CD4-positive, alpha-beta T cell treated with Interleukin-6 at 100 ng/mL for 8 hours (primary cell): ENCODE data around the gene CCND2.
A peak's percentile ranks its signal among the peaks of the same experiment; 100 is the strongest.

Source experiments
- DNase-seq: peaks from one replicate; pipeline ENCODE4 v3.0.0-alpha.2; 2020; ENCODE audit warnings: mixed read lengths, low spot score

Gene CCND2

DNA sequence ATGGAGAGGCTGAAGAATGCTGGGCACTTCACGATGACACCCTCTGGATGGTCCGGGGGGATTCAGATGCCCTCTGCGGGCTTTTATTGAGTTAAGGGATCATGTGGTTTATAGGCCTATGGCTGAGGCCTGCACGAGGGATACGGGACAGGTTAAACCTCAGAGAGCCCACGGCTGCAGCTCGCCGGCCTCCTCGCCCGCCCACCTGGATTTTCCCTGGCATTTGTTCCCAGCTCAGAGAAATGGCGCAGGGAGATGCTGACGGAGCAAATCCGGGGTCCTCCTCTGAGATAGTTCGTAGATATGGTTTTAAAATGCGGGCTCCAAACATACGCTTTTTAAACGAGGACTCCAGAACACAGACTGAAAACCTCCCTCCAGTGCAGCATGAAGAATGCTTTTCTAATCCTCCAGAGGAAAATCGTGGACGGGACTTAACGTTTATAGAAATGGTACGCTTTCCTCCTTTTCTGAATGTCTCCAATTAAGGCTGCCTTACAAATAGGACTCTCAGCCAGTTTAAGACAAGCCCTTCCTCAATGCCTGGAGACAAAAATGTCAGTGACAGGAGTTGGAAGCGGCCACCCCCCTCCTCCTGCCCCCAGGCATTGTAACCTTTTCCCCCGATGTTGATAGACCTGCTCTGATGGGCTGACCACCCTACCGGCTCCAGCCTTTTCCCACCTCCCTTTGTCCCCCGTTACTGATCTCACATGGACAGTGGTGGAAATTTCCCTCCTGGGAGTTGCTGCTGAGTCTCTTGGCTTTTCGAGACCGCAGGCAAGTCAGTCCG is 16.6 kb downstream of the CCND2 start:
- no peak for DNase-seq

GRCh38 chr12:4292341-4293073 is 18.9 kb downstream of the CCND2 start:
- DNase-seq = no peak

GRCh38 chr12:4293299-4293965 is 19.9 kb downstream of the CCND2 start:
- no peak for DNase-seq

GRCh38 chr12:4293966-4294505 is 20.5 kb downstream of the CCND2 start:
- DNase-seq = no peak

DNA sequence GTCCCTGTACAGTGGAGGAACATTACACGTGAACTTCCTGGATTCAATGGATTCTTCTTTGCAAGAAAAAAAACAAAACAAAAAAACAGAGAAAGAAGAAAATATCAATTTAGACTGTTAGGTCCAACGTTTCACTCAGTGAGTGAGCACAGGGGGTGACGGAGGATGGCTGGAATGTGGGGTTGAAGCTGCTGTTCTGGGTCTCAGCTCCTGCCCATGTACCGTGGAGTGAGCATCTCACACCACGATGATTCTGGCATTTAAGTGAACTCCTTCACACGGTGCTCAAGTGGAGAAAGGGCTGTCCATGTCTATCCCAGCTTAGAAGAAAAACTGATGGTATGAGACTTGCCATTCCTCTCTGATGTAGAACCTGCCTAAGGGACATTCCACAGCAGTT is 23.2 kb downstream of the CCND2 start:
- DNase-seq = no peak

GRCh38 chr12:4297617-4298016 is 24.1 kb downstream of the CCND2 start:
- no peak for DNase-seq

GRCh38 chr12:4300883-4301282 is 27.3 kb downstream of the CCND2 start:
- no peak for DNase-seq

- no peak for DNase-seq
Measured at GRCh38 chr12:4301932-4302501, 28.5 kb downstream of the CCND2 start.

DNA sequence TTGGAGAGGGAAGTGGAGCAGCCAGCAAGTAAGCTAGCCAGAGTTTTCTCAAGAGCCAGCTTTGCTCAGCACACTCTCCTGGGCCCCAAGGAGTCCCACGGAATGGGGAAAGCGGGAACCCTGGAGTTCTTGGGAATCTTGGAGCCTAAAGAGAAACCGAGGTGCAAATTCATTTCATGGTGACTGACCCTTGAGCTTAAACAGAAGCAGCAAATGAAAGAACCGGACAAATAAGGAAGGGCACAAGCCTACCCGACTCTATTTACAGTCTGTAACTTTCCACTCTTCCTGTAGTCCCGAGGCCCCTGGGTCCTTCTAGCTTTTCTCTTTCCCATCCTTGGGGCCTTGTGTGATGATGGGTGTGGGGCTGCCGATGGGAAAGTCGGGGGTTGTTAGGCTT is 29.3 kb downstream of the CCND2 start:
- DNase-seq = no peak

DNA sequence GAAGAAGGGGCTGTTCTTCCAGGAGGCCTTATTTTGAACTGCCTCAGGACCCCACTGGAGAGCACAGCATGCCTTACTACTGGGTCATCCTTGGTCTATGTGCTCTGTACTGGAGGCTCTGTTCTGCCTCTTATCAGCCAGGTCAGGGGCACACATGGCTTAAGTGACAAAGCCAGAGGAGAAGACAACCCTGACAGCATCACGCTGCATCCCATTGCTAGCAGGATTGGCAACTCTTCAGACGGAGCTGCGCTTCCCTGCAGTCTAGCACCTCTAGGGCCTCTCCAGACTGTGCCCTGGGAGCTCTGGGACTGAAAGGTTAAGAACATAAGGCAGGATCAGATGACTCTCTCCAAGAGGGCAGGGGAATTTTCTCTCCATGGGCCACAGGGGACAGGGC is 30.2 kb downstream of the CCND2 start:
- no peak for DNase-seq

DNA sequence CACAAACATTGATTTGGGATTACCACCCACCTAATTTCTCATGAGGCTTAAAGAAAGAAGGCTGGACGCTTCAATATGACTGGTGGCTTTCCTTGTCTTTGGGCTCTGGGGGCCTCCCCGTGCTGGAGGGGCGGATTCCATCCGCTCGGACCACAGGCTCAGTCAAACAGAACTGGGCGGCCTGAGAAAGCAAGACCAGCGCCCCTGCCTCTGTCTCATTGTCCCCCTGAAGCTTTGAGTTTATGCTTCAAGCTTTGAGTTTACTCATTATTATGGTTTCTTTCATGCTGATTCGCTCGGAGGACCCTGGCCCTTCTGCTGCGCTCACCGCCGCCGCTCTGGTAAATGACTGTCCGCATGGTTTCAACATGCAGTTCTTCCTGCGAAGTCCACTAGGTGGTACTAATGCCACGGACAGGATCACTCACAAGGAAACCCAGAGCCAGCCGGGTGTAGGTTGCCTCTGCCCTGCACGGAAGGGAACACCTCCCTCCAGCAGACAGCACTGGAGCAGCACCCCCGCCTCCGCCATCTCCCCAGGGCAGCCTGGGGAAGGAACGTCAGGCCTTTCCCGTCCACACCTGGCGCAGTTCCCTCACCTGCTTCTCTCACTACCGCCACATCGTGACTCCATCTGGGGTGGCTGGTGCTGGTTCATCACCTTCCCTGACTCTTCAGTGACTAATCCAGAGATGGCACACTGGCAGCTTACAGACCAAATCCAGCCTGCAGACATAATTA is 34.2 kb downstream of the CCND2 start:
- no peak for DNase-seq

- DNase-seq = no peak
Measured at GRCh38 chr12:4308334-4308950, 34.9 kb downstream of the CCND2 start.

DNA sequence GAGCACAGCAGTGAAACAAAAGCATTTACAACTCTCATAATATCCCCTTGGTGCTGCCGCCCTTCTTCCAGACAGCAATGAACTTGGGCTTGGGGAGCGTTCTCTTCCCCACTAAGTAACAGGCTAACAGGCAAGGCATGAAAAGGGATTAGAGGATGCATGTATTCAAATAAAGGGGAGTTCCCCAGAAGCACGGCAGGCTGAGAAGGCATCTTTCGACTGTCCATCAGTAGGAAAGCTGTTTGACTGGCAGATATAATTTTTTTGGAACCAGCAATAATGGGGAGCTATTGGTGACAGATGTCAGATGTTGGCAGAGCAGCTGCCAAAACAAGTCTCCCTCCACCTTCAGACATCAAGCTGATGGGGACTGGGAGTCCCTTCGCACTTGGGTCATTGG is 38.2 kb downstream of the CCND2 start:
- no peak for DNase-seq

DNA sequence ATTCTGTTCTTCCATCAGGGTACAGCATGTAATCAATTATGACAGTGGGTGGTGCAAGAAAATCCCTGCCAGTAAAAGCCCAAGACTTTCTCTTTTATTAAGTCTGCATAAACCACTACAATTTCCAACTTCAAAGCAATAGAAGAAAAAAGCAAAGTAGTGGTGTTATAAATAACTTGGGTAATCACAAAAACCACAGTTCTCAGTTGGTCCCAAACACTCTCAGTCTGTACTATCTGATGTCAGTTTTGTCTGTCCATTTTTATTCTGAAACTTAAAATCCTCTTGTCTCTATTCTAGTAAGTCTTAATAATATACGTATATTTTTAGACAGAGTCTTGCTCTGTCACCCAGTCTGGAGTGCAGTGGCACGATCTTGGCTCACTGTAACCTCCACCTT is 38.7 kb downstream of the CCND2 start:
- DNase-seq = no peak

- DNase-seq = no peak
Measured at GRCh38 chr12:4320497-4320852, 46.9 kb downstream of the CCND2 start.

- DNase-seq = peak; percentile 88
Measured at GRCh38 chr12:4320853-4321701, 47.5 kb downstream of the CCND2 start, which contains the start of gene TIGAR. TIGAR (plus strand) TSS chr12:4321213; CDS start chr12:4321272, 59 bp downstream.

DNA sequence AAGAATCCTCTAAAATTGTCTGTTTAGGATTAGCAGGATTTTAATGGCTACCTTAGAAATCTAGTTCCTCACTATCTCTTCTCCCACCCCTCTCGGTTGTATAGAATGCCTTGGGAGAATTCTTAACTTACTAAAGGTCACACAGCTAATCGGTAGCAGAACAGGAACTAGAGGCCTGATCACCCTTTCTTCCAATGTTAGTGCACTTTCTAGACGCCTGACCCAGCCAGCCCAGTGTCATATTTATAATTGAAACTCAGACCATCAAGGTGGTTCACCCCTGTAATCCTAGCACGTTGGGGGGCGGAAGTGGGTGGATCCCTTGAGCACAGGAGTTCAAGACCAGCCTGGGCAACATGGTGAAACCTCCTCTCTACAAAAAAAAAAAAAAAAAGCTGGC is 49.2 kb downstream of the CCND2 start:
- no peak for DNase-seq
